KMS-11 (cell line): ENCODE measurements around the gene ZAP70.

Experiments
- H2AFZ ChIP-seq: fragments of 200-600 bp; sonication (generic); 2 replicates; pipeline ENCODE4 v1.6.1; 2016; ENCODE audit warnings: antibody characterized with exemption, mixed run types, low read depth
- H3K27ac ChIP-seq: fragments of 200-600 bp; sonication (generic); 2 replicates; pipeline ENCODE4 v1.6.1; 2016; ENCODE audit warnings: mild to moderate bottlenecking, mixed run types
- H3K27me3 ChIP-seq: fragments of 200-600 bp; sonication (generic); 2 replicates; pipeline ENCODE4 v1.6.1; 2017; ENCODE audit warnings: mild to moderate bottlenecking, low read depth, mixed run types, moderate library complexity; ENCODE audit not compliant: insufficient read depth
- H3K36me3 ChIP-seq: fragments of 200-600 bp; sonication (generic); 2 replicates; pipeline ENCODE4 v1.6.1; 2017; ENCODE audit warnings: mild to moderate bottlenecking, mixed run types; ENCODE audit not compliant: insufficient read depth
- H3K4me1 ChIP-seq: fragments of 200-600 bp; sonication (generic); 2 replicates; pipeline ENCODE4 v1.6.1; 2016; ENCODE audit warnings: mild to moderate bottlenecking, low read depth, mixed run types; ENCODE audit not compliant: poor library complexity, severe bottlenecking
- H3K4me2 ChIP-seq: fragments of 200-600 bp; sonication (generic); 2 replicates; pipeline ENCODE4 v1.7.0; 2016; ENCODE audit warnings: mild to moderate bottlenecking, mixed run types
- H3K4me3 ChIP-seq: fragments of 200-600 bp; sonication (generic); IDR thresholded peaks from 2 replicates; pipeline ENCODE4 v1.6.1; 2017; ENCODE audit warnings: low read depth, low read length, mixed read lengths; ENCODE audit not compliant: insufficient read depth
- H3K79me2 ChIP-seq: fragments of 200-600 bp; sonication (generic); 2 replicates; pipeline ENCODE4 v1.6.1; 2016; ENCODE audit warnings: low read depth, mixed run types; ENCODE audit not compliant: insufficient read depth
- H3K9ac ChIP-seq: fragments of 200-600 bp; sonication (generic); 2 replicates; pipeline ENCODE4 v1.6.1; 2016; ENCODE audit warnings: mild to moderate bottlenecking, mixed run types
- H4K20me1 ChIP-seq: fragments of 200-600 bp; sonication (generic); 2 replicates; pipeline ENCODE4 v1.6.1; 2016; ENCODE audit warnings: mild to moderate bottlenecking, mixed run types; ENCODE audit not compliant: insufficient read depth
- TF ChIP-seq, protein P1 (sequence below): fragments of 200-600 bp; sonication (generic); conservative IDR thresholded peaks from 2 replicates; pipeline ENCODE4 v1.6.1; 2017; ENCODE audit warnings: low read depth, mild to moderate bottlenecking, antibody characterized with exemption, low read length, moderate library complexity, mixed read lengths

The ZAP70 gene

DNA sequence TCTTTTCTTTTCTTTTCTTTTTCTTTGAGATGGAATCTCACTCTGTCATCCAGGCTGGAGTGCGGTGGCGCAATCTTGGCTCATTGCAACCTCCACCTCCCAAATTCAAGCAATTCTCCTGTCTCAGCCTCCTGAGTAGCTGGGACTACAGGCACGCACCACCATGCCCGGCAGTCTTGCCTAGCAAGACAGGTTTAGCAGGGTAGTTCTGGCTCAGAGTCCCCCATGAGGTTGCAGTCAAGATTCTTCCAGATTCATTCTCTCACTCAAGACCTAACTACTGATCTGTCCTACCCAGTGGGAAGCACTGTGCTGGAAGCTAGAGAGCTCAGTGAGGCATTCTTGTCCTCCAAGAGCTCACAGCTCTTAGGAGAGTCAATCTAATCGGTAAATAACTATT, 17.6 kb upstream of the ZAP70 start:
- H3K4me3 ChIP-seq, result no peak overlapping the region
- no peak overlapping the region for H2AFZ ChIP-seq
- TF ChIP-seq, protein P1, sequence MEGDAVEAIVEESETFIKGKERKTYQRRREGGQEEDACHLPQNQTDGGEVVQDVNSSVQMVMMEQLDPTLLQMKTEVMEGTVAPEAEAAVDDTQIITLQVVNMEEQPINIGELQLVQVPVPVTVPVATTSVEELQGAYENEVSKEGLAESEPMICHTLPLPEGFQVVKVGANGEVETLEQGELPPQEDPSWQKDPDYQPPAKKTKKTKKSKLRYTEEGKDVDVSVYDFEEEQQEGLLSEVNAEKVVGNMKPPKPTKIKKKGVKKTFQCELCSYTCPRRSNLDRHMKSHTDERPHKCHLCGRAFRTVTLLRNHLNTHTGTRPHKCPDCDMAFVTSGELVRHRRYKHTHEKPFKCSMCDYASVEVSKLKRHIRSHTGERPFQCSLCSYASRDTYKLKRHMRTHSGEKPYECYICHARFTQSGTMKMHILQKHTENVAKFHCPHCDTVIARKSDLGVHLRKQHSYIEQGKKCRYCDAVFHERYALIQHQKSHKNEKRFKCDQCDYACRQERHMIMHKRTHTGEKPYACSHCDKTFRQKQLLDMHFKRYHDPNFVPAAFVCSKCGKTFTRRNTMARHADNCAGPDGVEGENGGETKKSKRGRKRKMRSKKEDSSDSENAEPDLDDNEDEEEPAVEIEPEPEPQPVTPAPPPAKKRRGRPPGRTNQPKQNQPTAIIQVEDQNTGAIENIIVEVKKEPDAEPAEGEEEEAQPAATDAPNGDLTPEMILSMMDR, result no peak
- no peaks in the 10 kb centered on the region for H3K27me3 ChIP-seq
- H3K36me3 ChIP-seq, result no peaks in the 10 kb centered on the region
- H3K27ac ChIP-seq, result no peak overlapping the region
- H3K79me2 ChIP-seq, result no peaks in the 10 kb centered on the region
- H3K4me1 ChIP-seq, result peaks cover 5% of the 10 kb centered on the region
- H3K9ac ChIP-seq, result no peak overlapping the region
- no peaks in the 10 kb centered on the region for H4K20me1 ChIP-seq
- no peak overlapping the region for H3K4me2 ChIP-seq

DNA sequence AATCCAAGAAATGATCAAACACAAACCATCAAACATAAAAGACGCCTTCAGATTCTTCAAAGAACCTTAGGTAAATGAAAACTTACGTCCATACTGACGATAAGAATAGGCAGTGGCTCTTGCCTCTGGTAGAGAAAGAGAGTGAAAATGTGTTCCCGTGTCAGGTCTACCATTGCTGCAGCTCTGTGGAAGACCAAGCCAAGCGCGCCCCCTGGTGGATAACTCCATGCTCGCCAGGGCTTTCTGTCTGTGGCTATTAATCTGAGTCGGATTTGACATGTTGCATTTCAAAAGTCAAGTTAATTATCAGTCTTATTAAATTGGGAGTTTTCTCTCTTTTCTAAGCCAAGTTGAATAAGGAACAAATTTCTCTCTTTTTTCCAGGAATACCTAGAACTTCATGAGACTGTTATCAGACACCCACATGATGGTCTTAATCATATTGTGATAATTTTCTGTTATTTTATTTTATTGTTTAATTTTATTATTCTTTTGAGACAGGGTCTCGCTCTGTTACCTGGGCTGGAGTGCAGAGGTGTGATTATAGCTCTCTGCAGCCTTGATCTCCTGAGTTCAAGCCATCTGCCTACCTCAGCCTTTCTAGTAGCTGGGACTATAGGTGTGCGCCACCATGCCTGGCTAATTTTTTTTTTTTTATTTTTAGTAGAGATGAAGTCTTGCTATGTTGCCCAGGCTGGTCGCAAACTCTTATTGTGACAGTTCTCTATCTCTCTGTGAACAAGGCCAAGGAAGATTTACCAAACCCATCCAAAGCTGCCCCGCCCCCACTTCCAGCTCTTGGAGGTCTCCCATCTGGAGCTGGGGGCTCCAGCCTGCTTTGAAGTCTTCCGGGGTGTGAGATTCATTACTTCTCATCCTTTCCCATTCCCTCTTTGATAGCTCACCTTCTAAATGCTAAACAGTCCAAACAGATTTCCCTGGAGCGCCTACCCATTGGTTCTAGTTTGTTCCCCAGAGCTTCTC, 15.8 kb upstream of the ZAP70 start:
- peak overlapping the region; percentile 58; the same call in 1 of the 2 replicates for H2AFZ ChIP-seq
- no peak overlapping the region for H3K4me3 ChIP-seq
- TF ChIP-seq, protein P1, result peak; percentile 95
- H3K27me3 ChIP-seq, result no peaks in the 10 kb centered on the region
- H3K4me2 ChIP-seq, result peak overlapping the region; percentile 58
- H3K27ac ChIP-seq, result no peak overlapping the region
- H3K79me2 ChIP-seq, result no peaks in the 10 kb centered on the region
- H3K36me3 ChIP-seq, result no peaks in the 10 kb centered on the region
- peaks cover 5% of the 10 kb centered on the region for H3K4me1 ChIP-seq
- no peaks in the 10 kb centered on the region for H4K20me1 ChIP-seq
- no peak overlapping the region for H3K9ac ChIP-seq

DNA sequence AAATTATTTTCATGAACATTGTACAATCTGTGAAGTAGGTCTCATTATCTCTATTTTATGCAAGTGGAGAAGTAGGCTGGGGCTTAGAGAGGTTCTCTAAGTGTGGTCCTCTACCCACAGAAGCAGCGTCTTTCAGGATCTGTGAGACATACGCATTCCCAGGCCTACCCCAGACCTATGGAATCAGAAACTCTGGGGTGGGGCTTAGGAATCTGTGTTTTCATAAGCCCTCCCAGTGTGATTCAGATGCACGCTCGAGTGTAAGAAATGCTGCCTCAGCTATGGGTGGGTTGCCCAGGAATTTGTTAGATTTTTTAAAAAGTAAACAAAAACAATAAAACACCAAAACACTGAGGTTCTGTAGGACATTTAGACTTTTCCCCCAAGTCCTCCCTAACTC, 14.8 kb upstream of the ZAP70 start:
- no peak overlapping the region for H3K9ac ChIP-seq

DNA sequence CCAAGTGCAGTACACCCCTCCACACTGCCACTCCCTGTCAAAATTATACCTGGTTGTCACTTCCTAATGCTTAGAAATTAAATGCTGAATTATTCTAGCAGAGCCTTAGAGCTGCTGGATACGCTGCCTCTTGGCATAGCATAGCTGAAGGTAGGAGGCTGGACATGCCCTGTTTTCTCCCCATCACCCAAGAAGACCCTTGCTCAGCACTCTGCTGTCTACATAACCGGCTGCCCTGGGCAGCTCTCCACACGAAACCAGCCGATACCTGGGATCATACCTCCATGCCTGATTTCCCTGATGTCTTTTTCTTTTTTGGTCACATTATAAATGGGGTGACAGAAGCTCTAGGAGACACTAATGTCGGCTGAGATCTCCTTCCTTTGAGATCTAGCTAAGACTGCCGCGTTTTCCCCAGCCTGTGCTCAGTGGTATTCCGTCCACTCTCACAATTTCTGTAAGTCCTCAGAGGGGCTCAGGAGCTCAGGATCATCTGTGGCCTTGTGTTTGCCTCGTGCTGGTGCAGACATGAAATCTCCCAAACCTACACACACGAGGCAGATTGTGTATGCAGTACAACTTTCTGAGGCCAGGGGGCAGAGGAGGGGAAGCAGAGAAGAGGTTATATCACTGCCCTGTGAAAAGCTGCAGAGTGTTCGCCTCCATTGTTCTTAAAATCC, 13.5 kb upstream of the ZAP70 start:
- Histone ChIP-seq H3K9ac (no peak overlapping the region), H4K20me1 (no peaks in the 10 kb centered on the region), H3K36me3 (no peaks in the 10 kb centered on the region), H3K4me1 (peaks cover 5% of the 10 kb centered on the region), H3K27ac (no peak overlapping the region), H3K27me3 (no peaks in the 10 kb centered on the region), H2AFZ (peak overlapping the region; percentile 55; the same call in 1 of the 2 replicates), H3K4me2 (no peak overlapping the region), H3K4me3 (no peak overlapping the region), H3K79me2 (no peaks in the 10 kb centered on the region)
- TF ChIP-seq, protein P1, result peak; percentile 62

More for the DNA sequence above, 14.8 kb upstream of the ZAP70 start:
- Histone ChIP-seq H3K4me2 (no peak overlapping the region), H3K36me3 (no peaks in the 10 kb centered on the region), H3K27me3 (no peaks in the 10 kb centered on the region), H3K4me1 (peaks cover 5% of the 10 kb centered on the region), H2AFZ (no peak overlapping the region), H3K27ac (no peak overlapping the region), H4K20me1 (no peaks in the 10 kb centered on the region), H3K79me2 (no peaks in the 10 kb centered on the region), H3K4me3 (no peak overlapping the region)
- TF ChIP-seq, protein P1, result no peak
